RWPE2 (cell line): ENCODE results near the gene CCDC18.

Source experiments
- ATAC-seq: fragments of 200-7000 bp; cut with Tn5 transposase; 3 replicates; pipeline ENCODE4 v1.9.1; 2021; ENCODE audit warnings: low read depth
- DNase-seq: peaks from one replicate; pipeline ENCODE4 v3.0.0-alpha.2; 2020; ENCODE audit warnings: low spot score
- H3K27ac ChIP-seq: fragments of 450-650 bp; 2 replicates; pipeline ENCODE4 v1.5.1; 2017; ENCODE audit warnings: mild to moderate bottlenecking; ENCODE audit not compliant: poor library complexity, severe bottlenecking
- H3K27me3 ChIP-seq: fragments of 250-450 bp; sonication (Bioruptor Pico); 2 replicates; pipeline ENCODE4 v1.5.1; 2021; ENCODE audit warnings: mild to moderate bottlenecking, moderate library complexity; ENCODE audit not compliant: insufficient read depth, poor library complexity, severe bottlenecking
- H3K36me3 ChIP-seq: fragments of 250-450 bp; sonication (Bioruptor Pico); 2 replicates; pipeline ENCODE4 v1.5.1; 2020; ENCODE audit warnings: low read depth, mild to moderate bottlenecking, moderate library complexity
- H3K4me1 ChIP-seq: fragments of 250-450 bp; sonication (Bioruptor Pico); 2 replicates; pipeline ENCODE4 v1.5.1; 2021; ENCODE audit warnings: mild to moderate bottlenecking, moderate library complexity; ENCODE audit not compliant: insufficient read depth, poor library complexity, severe bottlenecking
- H3K4me3 ChIP-seq: fragments of 250-450 bp; sonication (Bioruptor Pico); 2 replicates; pipeline ENCODE4 v1.5.1; 2021; ENCODE audit warnings: mild to moderate bottlenecking, moderate library complexity; ENCODE audit not compliant: severe bottlenecking
- H3K9me3 ChIP-seq: fragments of 250-450 bp; sonication (Bioruptor Pico); 2 replicates; pipeline ENCODE4 v1.5.1; 2021; ENCODE audit warnings: mild to moderate bottlenecking, moderate library complexity; ENCODE audit not compliant: severe bottlenecking
- CTCF ChIP-seq: fragments of 450-650 bp; IDR thresholded peaks from one replicate; pipeline ENCODE4 v1.5.1; 2017; ENCODE audit warnings: mild to moderate bottlenecking, moderate library complexity; ENCODE audit not compliant: poor library complexity, severe bottlenecking

CCDC18 gene

GRCh38 chr1:93179886-93180722, 420 bp upstream of the CCDC18 start, which contains the start of gene TMED5:
Gene TMED5 (minus strand): TSS chr1:93180413. CDS start chr1:93180242, 171 bp downstream.
- TF ChIP-seq CTCF: peak; percentile 16
- Histone ChIP-seq H3K36me3 (peaks cover 28% of the 10 kb centered on the region), H3K9me3 (no peaks in the 10 kb centered on the region), H3K27ac (peak within 1 kb of the TSS; percentile 89), H3K4me1 (peaks cover 15% of the 10 kb centered on the region), H3K27me3 (no peaks in the 10 kb centered on the region), H3K4me3 (peak within 1 kb of the TSS; percentile 54)
- DNase-seq (peak; percentile 97), ATAC-seq (peak; percentile 87)

GRCh38 chr1:93186667-93187066, 6.1 kb downstream of the CCDC18 start:
- Histone ChIP-seq H3K4me1 (peaks cover 15% of the 10 kb centered on the region), H3K27ac (no peak overlapping the region), H3K27me3 (no peaks in the 10 kb centered on the region), H3K9me3 (no peaks in the 10 kb centered on the region), H3K4me3 (no peak overlapping the region), H3K36me3 (peaks cover 70% of the 10 kb centered on the region)
- ATAC-seq: no peak
- DNase-seq: no peak
- no peak for TF ChIP-seq CTCF

GRCh38 chr1:93190432-93190831, 9.9 kb downstream of the CCDC18 start:
- H3K4me1 ChIP-seq: no peaks in the 10 kb centered on the region

GRCh38 chr1:93194231-93194990, 13.9 kb downstream of the CCDC18 start:
- no peak for TF ChIP-seq CTCF
- H3K27ac ChIP-seq: no peak overlapping the region
- H3K4me1 ChIP-seq: no peaks in the 10 kb centered on the region
- H3K4me3 ChIP-seq: no peak overlapping the region
- H3K27me3 ChIP-seq: no peaks in the 10 kb centered on the region
- ATAC-seq (no peak), DNase-seq (no peak)
- peaks cover 80% of the 10 kb centered on the region for H3K36me3 ChIP-seq
- no peaks in the 10 kb centered on the region for H3K9me3 ChIP-seq

More at GRCh38 chr1:93190432-93190831, 9.9 kb downstream of the CCDC18 start:
- ATAC-seq (no peak), DNase-seq (no peak)
- Histone ChIP-seq H3K9me3 (no peaks in the 10 kb centered on the region), H3K4me3 (no peak overlapping the region), H3K36me3 (peaks cover 83% of the 10 kb centered on the region), H3K27me3 (no peaks in the 10 kb centered on the region), H3K27ac (no peak overlapping the region)
- no peak for TF ChIP-seq CTCF
